Hepatocyte (in vitro differentiated cells): ENCODE measurements around the gene ADA.

Experiments
- EZH2 ChIP-seq: fragments of 200-600 bp; sonication (generic); IDR thresholded peaks from 2 replicates; pipeline ENCODE4 v1.6.1; 2016; ENCODE audit warnings: antibody characterized with exemption, mild to moderate bottlenecking, borderline replicate concordance
- EZH2phosphoT487 ChIP-seq: fragments of 200-600 bp; sonication (generic); IDR thresholded peaks from one replicate; pipeline ENCODE4 v1.6.1; 2018; ENCODE audit warnings: antibody characterized with exemption, mild to moderate bottlenecking, low read depth, moderate library complexity; ENCODE audit not compliant: unreplicated experiment, severe bottlenecking
- TF ChIP-seq, protein P1 (sequence below): fragments of 200-600 bp; sonication (generic); IDR thresholded peaks from 2 replicates; pipeline ENCODE4 v1.5.1; 2016; ENCODE audit warnings: antibody characterized with exemption, mild to moderate bottlenecking; ENCODE audit not compliant: poor library complexity

DNA sequence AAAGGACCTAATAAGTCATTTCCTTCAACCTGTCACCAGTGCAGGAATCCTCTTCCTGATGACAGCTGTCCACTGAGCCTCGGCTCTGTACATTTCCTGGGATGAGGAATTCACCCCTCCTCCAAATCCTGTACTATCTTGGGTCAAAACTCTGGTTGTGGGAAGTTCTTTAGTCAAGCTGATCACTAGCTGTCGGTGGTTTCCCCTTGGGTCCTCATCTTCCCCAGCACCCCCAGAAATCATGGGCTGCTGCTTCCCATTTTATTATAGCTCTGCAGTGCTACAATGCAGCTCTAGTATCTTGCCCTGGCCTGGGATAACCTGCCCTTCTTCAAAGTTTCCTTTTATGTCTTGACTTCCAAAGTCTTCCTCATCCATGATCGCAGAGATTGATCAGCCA lies 14.6 kb upstream of the ADA start:
- TF ChIP-seq, protein P1, sequence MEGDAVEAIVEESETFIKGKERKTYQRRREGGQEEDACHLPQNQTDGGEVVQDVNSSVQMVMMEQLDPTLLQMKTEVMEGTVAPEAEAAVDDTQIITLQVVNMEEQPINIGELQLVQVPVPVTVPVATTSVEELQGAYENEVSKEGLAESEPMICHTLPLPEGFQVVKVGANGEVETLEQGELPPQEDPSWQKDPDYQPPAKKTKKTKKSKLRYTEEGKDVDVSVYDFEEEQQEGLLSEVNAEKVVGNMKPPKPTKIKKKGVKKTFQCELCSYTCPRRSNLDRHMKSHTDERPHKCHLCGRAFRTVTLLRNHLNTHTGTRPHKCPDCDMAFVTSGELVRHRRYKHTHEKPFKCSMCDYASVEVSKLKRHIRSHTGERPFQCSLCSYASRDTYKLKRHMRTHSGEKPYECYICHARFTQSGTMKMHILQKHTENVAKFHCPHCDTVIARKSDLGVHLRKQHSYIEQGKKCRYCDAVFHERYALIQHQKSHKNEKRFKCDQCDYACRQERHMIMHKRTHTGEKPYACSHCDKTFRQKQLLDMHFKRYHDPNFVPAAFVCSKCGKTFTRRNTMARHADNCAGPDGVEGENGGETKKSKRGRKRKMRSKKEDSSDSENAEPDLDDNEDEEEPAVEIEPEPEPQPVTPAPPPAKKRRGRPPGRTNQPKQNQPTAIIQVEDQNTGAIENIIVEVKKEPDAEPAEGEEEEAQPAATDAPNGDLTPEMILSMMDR: no peak
- TF ChIP-seq EZH2 (no peak), EZH2phosphoT487 (no peak)
